Smooth muscle cell of trachea (primary cell): ENCODE data around the gene NRDE2. TPM values are rescaled to one million over a fixed set of nuclear protein-coding genes. Genes with fewer than 3 reads are reported as not detected.

ENCODE experiments used
- total RNA-seq: library from RNA; depleted of rRNA; stranded (reverse); fragments of >200 nt; gene quantifications from 2 replicates; pipeline ENCODE4 v1.2.1, GENCODE V29; 2014

Gene NRDE2
- total RNA-seq = 11.2 and 13.5 TPM in 2 replicates

DNA sequence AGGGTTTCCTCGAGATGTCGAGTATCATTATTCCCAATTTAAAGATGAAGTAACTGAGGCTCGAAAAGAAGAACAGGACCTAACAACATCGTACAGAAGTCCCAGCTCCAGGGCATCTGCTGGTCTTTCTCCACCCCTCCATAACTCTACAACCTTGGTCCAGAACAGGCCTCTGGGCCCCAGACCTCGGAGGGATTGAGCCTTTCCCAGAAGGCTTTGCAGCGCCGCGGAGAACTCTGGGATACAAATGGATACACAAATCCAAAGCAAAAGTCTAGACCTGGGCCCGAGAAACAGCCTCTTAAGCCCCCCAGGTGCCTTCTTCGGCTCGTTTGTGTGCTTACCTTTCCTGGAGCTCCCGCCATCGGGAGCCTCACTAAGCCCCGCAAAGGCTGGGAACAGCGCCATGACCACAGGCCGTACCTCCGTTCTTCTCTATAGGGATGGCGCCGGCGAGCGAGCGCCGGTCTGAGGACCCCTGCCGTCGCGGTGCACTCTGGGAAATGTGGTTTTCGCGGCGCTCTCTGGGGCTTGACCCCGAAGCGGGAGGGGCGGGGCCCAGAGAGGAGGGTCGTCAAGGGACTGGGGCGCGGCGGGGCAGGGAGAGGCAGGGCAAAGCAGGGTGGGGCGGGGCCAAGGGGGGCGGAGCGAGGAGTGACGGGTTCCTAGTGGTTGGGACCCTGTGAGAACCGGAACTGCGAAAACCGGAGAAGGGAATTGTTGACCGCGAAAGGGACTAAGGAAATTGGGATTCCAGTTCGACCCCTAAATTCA is at the start of gene NRDE2:
Gene NRDE2, minus strand, starts transcription at position 445 of the 774 bp plus-strand sequence. Its CDS starts 37 bp downstream, at position 408.

DNA sequence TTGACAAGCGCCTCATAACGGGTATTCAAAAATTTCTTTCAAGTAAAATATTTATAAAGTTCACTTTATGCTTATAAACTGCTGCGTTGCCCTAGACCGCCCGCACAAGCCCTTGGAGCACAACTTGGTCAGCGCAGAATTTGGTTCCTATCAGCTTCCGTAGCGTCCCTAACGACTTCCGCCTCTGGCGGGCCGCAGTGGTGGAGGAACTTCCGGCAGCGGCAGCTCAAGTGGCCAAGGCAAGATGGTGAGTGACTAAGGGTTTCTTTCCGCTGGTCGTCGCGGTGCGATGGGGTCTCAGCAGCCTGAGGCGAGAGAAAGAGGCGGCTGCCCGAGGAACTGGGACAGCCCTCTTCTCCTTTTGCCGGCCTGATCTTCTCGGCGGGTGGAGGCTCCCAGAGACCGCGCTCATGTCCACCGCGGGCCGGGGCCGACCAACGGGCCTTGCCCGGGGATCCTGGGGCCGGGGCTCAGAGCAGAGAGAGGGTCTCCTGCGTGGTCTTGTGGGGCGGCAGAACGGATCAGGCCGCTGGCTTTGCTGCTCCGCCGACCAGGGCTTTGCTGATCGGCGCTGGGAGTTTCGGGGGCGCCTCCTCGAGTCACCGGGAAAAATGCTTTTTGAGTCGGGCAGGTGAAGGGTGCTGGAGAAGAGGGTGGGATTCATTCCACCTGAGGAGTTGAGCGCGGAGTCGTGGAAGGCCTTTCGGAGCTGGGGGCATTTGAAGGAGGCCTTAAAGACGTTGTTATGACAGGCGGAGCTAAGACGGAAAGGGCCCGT is 75.2 kb downstream of the NRDE2 start, which contains the start of gene PSMC1:
Gene PSMC1, plus strand, starts transcription at position 200 of the 778 bp plus-strand sequence. Its CDS starts 45 bp downstream, at position 245.

Other genes starting within 250 kb of the NRDE2 start
- gene PSMC1, start 75.4 kb downstream of the NRDE2 start, total RNA-seq = 101 and 243 TPM in 2 replicates
- gene CALM1, start 65.1 kb upstream of the NRDE2 start, total RNA-seq = 455 and 502 TPM in 2 replicates